Neural progenitor cell (in vitro differentiated cells): ENCODE measurements around the gene MYD88.

Experiments used
- CTCF ChIP-seq: fragments of 200-600 bp; sonication (generic); IDR thresholded peaks from 2 replicates; pipeline ENCODE4 v1.5.1; 2017; ENCODE audit warnings: antibody characterized with exemption, mild to moderate bottlenecking
- EZH2 ChIP-seq: fragments of 200-600 bp; sonication (generic); IDR thresholded peaks from 2 replicates; pipeline ENCODE4 v1.6.1; 2017; ENCODE audit warnings: antibody characterized with exemption, mild to moderate bottlenecking, moderate library complexity
- EZH2phosphoT487 ChIP-seq: fragments of 200-600 bp; sonication (generic); IDR thresholded peaks from 2 replicates; pipeline ENCODE4 v1.6.1; 2017; ENCODE audit warnings: antibody characterized with exemption

- no peak for TF ChIP-seq CTCF
- TF ChIP-seq EZH2: no peak
- TF ChIP-seq EZH2phosphoT487: no peak
Observed at GRCh38 chr3:38157117-38157516, 18.7 kb downstream of the MYD88 start.
